AG08395 (cell line): ENCODE data around the gene KIF11.
A peak's percentile ranks its signal among the peaks of the same experiment; 100 is the strongest.
"Not testable (repeated sequence)": the region's sequence is repeated elsewhere in the genome, so short reads cannot be mapped to it uniquely, and the experiment has no call there.

Experiments
- DNase-seq: peaks from one replicate; pipeline ENCODE4 v3.0.0; 2012; ENCODE audit warnings: mixed read lengths, low spot score

KIF11 gene

GRCh38 chr10:92592761-92593618, at the start of gene KIF11:
Gene KIF11 (plus strand): TSS chr10:92593130. CDS start chr10:92593376, 246 bp downstream.
- peak; percentile 95 for DNase-seq

GRCh38 chr10:92544296-92544695, 48.6 kb upstream of the KIF11 start:
- DNase-seq: no peak

GRCh38 chr10:92545556-92545955, 47.4 kb upstream of the KIF11 start:
- no peak for DNase-seq

- no peak for DNase-seq
Measured at GRCh38 chr10:92547676-92548075, 45.3 kb upstream of the KIF11 start.

GRCh38 chr10:92550924-92551323, 42.0 kb upstream of the KIF11 start:
- DNase-seq: no peak

GRCh38 chr10:92552310-92552709, 40.6 kb upstream of the KIF11 start:
- no peak for DNase-seq

GRCh38 chr10:92553959-92554358, 39.0 kb upstream of the KIF11 start:
- no peak for DNase-seq

GRCh38 chr10:92559046-92559445, 33.9 kb upstream of the KIF11 start:
- DNase-seq: no peak

- DNase-seq: no peak
Measured at GRCh38 chr10:92562424-92562823, 30.5 kb upstream of the KIF11 start.

- DNase-seq: peak; percentile 31
Measured at GRCh38 chr10:92567952-92568600, 24.9 kb upstream of the KIF11 start.

GRCh38 chr10:92569071-92569470, 23.9 kb upstream of the KIF11 start:
- DNase-seq: no peak

- not testable (repeated sequence) for DNase-seq
Measured at GRCh38 chr10:92569663-92570062, 23.3 kb upstream of the KIF11 start.

- peak; percentile 31 for DNase-seq
Measured at GRCh38 chr10:92571649-92572048, 21.3 kb upstream of the KIF11 start.

- no peak for DNase-seq
Measured at GRCh38 chr10:92572362-92573090, 20.4 kb upstream of the KIF11 start.

GRCh38 chr10:92573091-92573797, 19.7 kb upstream of the KIF11 start:
- DNase-seq: peak; percentile 66

GRCh38 chr10:92573798-92574547, 19.0 kb upstream of the KIF11 start, which contains the start of gene IDE:
Gene IDE (minus strand): TSS chr10:92574093. CDS start chr10:92574019, 74 bp downstream.
- peak; percentile 93 for DNase-seq

GRCh38 chr10:92574548-92575261, 18.2 kb upstream of the KIF11 start:
- peak; percentile 74 for DNase-seq

- DNase-seq: peak; percentile 48
Measured at GRCh38 chr10:92575961-92576360, 17.0 kb upstream of the KIF11 start.

GRCh38 chr10:92582347-92582746, 10.6 kb upstream of the KIF11 start:
- not testable (repeated sequence) for DNase-seq
